ENCODE results near the gene WDR47.

Gene WDR47

DNA sequence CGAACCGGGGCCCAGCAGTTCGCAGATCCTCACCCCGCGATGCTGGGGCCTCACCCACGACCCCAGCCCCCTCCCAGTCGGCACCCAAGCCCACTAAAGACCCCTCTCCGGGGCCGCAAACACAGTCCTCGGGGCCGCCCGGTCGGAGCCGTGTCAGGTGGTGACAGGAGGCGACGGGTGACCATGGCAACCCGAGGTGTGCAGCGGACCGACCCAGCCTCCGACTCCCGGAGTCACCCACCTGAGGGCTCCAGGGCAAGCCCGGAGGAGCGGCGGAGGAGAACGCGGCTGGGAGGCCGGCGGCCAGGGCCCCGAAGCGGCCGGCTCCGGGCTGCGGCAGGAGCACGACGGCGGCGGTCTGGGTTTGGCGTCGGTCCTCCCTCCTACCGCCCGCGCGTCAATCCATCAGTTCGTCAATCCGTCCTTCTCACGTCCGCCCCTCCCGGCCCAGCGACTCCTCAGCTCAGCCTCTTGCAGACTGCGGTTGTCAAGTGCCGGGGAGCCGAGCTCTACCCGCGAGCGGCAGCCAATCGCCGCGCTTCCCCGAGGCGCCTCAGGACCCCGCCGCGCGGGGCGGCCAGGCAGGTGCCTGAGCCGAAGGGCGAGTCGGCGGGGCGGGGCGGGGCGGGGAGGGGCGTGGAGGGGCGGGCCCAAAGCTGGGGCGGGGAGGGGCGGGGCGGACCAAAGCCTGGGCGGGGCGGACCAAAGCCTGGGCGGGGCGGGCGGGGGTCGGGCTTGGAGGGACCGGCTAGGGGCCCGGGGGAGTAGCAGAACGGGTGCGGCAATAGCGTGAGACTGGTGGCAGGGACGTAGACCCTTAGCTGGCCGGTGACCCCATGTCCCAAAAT, at the start of gene WDR47:
Gene WDR47 (minus strand): TSS at position 482 of the 848 bp plus-strand sequence. CDS start 18,590 bp downstream, outside the sequence.
- H3K4me3 ChIP-seq (ENCODE audit: low read depth, low read length), result peak within 1 kb of the TSS; percentile 95
- peak; percentile 89 for DNase-seq (ENCODE audit: low read depth)

DNA sequence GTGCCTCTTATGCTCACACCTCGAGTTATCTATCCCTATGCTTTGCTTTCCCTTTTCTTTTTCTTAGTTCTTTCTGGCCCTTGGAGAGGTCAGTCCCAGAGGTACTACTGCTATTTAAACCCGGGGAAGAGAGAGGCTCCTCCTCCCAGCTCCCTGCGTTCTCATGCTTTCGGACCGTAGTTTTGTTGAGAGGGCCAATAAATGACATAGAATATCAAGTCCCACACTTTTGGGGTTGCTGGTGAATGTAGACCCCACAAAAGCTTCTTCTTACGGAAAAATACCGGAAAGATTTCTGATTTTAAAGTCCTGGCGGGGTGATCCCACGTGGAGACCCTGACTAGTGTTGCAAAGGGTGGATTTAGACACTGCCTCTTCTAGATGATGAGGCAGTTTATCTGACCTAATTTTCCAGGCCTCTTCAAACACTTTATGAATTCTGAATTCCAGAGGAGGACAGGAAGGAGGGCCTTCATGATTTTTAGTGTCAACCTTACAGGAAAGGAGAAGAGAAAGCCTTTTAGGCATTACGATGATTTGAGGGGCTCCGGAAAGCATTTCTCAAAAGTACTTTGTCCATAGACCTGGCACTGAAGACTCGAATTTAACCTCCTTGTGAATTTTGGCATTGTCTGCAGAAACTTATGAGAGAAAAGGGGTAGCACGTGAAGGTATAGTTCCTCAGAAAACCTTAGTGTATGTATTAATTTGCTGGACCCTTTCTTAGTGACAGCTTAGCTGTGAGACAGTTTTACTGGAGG, 49.4 kb upstream of the WDR47 start:
- H3K4me3 ChIP-seq (ENCODE audit: low read depth, low read length), result peak overlapping the region; percentile 78
- DNase-seq (ENCODE audit: low read depth), result no peak

DNA sequence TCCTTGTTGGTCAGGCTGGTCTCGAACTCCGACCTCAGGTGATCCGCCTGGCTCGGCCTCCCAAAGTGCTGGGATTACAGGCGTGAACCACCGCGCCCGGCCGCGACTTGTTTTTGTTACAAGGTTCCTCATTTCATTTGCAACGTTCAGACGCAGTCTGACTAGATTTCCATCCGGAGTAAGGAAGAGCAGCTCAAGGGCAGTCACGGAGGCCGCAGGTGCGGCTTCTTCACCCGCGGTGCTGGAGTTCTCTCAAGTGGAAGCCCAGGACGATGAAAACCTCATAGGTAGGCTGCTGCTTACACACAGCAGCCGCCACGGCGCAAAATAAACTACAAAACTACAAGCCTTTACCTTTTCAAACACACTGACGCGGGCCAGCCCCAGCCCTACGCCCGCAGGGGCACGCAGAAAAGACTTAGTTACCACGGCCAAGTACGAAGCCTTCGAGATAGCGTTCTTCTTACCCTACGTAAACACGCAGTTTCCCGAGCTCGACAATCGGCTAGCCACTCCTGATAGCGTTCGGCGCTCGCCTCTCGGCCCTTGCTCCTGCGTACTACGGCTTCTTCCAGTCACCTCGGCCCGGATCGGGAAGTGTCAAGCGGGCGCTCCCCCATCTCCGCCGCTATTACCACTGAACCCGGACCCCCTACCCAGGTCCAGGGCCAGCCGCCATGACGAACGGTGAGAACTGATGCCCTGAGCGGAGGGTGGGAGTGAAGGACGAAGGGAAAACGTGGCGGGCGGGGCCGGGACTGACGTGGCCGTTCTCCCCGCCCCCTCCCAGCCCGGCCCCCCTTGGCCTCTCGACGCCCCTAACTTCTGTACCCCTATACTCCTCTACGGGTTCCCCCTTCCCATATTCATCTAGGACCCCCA, 48.5 kb upstream of the WDR47 start, which contains the start of gene TMEM167B:
Gene TMEM167B (plus strand): TSS at position 569 of the 882 bp plus-strand sequence. CDS start 109 bp downstream, at position 678.
- DNase-seq (ENCODE audit: low read depth), result peak; percentile 87
- H3K4me3 ChIP-seq (ENCODE audit: low read depth, low read length), result peak within 1 kb of the TSS; percentile 78

DNA sequence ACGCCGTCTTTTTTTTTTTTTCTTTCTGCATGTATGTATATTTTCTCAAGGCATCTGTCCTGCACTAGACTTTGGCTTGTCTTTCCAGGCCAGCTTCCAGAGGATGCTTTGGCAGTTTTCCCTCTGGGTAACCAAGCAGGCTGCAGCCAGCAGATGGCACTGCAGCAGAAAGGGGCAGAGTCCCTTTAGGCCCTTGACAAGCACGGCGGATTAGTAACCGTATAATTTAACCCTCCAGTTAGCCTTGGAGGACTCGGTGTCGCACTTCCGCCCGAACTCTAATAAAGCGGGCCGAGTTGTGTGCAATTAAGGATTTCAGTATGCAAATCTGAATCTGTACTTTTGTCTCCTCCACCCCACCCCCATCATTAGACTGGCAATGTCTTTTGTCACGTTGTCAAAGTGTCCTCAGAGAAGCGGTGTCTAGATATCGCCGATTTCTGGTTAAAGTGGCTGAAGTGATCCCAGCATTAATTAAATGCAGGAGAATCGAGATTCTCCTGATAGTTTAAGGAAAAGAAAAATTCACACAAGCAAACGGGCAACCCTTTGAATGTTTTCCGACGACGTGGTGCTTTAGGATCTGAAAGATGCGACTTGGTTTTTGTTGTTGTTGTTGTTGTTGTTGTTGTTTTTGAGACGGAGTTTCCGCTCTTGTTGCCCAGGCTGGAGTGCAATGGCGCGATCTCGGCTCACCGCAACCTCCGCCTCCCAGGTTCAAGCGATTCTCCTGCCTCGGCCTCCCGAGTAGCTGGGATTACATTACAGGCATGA, 47.5 kb upstream of the WDR47 start:
- H3K4me3 ChIP-seq (ENCODE audit: low read depth, low read length), result peak overlapping the region; percentile 78
- no peak for DNase-seq (ENCODE audit: low read depth)

DNA sequence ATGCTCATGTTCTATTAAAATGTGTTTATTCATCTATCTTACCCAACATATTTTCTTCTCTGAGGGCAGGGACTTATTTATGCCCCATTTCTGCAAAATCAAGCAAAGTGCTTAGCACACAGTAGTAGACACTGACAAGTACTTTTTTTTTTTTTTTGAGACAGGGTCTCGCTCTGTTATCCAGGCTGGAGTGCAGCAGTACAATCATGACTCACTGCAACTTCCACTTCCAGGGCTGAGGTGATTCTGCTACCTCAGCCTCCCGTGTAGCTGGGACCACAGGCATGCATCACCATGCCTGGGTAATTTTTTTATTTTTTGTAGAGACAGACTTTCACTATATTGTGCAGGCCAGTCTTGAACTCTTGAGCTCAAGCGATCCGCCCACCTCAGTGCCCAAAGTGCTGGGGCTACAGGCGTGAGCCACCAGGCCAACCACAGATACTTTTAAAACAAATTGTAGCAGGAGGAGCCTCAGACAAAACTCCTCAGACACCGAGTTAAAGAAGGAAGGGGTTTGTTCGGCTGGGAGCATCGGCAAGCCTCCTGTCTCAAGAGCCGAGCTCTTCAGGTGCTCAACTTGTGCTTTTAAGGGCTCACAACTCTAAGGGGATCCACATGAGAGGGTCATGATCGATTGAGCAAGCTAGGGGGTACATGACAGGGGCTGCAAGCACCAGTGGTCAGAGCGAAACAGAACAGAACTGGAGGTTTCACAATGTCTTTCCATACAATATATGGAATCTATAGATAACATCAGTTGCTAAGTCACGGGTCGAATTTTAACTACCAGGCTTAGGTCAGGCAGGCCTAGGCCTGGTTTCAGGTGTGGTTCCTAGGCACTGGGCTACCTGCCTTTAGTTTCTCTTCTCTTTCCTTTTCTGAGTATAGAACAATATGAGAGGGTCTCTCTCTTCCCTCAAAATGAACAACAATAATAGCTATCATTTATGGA, 42.9 kb upstream of the WDR47 start:
- no peak overlapping the region for H3K4me3 ChIP-seq (ENCODE audit: low read depth, low read length)
- DNase-seq (ENCODE audit: low read depth), result no peak

DNA sequence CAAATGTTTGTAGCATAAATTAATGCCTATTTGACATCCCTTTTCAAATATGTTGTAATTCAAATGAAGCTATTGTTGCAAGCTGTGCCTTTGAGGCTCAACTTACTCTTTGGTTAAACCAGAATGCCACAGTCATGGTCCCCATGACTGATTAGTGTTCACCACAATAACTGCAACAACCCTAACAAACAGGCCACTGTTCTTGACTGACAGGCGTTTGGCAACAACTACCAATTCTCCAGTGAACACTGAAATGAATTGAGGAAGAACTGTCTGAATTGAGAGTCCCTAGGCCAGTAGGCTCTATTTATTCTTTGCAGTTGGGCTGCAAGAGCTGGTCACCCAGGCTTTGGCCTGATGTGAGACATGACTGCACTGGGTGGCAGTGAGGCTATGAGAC, 42.0 kb upstream of the WDR47 start:
- H3K4me3 ChIP-seq (ENCODE audit: low read depth, low read length), result no peak overlapping the region
- DNase-seq (ENCODE audit: low read depth), result no peak

DNA sequence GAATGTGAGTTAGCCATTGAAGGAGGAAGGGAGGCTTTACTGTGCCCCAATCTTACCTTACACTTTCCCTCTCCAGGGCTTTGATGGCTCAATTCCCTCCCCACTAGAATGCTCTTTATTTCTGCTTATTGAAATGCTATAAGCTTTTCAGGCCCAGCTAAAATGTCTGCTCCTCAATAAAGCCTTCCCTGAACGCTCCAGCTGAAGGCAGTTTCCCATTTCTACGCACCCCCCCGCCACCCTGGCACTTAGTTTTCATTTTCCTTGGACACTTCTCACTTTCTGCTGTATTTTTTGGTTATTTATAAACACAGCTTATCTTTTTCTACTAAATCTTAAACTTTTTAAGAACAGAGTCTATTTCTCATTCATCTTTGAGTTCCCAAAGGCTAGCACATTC, 41.6 kb upstream of the WDR47 start:
- DNase-seq (ENCODE audit: low read depth), result no peak
- no peak overlapping the region for H3K4me3 ChIP-seq (ENCODE audit: low read depth, low read length)

DNA sequence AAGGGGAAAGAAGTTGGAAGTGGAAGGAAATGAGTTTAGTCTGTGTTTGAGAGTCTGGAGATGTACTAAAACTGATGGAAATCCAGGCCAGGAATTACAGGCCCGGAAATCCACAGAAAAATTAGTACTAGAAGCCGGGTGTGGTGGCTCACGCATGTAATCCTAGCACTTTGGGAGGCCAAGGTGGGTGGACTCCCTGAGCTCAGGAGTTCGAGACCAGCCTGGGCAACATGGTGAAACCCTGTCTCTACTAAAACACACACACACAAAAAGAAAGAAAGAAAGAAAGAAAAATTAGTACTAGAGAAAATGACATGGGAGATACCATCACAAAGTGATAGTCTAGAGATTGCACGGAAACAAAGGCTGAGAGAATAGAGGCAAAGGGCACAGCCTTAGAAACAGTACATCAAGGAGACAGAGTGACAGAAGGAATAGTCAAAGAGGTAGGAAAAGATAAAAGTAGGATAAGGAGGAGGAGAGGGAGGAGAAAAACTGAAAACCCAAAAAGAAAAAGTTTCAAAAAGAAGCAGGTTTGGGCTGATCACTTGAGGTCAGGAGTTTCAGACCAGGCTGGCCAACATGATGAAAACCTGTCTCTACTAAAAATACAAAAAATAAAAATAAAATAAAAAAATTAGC, 38.7 kb upstream of the WDR47 start:
- no peak for DNase-seq (ENCODE audit: low read depth)
- H3K4me3 ChIP-seq (ENCODE audit: low read depth, low read length), result no peak overlapping the region

DNA sequence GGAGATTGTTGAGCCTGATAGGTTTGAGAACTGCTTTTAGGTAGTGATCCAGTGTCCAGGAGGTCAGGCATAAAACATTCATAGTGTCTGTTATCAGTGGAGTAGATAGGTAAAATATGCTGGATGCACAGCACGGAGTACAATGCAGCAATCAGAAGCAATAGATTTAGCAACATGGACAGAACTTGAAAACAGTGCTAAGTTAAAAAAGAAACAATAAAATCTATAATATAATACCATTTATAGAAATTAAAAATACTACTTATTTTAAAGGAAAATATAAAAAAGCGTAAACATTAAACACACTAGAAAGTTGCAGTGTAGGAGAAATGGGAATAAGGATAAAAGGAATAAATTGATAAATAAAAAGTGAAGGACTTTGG, 37.3 kb upstream of the WDR47 start:
- DNase-seq (ENCODE audit: low read depth), result no peak
- H3K4me3 ChIP-seq (ENCODE audit: low read depth, low read length), result no peak overlapping the region

DNA sequence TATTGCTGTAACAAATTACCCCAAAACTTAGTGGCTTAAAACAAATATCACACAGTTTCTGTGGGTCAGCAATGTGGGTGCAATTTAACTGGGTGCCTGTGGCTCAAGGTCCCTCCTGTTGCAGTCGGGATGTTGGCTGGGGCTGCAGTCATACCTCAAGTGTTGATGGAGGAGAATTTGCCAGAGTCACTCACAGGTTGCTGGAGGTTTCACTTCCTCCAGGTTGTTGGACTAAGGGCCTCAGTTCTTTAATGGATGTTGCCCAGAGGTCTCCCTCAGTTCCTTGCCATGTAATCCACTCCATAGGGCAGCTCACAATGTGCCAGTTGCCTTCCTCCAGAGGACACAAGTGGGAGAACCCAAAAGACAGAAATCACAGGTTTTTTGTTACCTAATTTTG, 36.4 kb upstream of the WDR47 start:
- H3K4me3 ChIP-seq (ENCODE audit: low read depth, low read length), result no peak overlapping the region
- no peak for DNase-seq (ENCODE audit: low read depth)

DNA sequence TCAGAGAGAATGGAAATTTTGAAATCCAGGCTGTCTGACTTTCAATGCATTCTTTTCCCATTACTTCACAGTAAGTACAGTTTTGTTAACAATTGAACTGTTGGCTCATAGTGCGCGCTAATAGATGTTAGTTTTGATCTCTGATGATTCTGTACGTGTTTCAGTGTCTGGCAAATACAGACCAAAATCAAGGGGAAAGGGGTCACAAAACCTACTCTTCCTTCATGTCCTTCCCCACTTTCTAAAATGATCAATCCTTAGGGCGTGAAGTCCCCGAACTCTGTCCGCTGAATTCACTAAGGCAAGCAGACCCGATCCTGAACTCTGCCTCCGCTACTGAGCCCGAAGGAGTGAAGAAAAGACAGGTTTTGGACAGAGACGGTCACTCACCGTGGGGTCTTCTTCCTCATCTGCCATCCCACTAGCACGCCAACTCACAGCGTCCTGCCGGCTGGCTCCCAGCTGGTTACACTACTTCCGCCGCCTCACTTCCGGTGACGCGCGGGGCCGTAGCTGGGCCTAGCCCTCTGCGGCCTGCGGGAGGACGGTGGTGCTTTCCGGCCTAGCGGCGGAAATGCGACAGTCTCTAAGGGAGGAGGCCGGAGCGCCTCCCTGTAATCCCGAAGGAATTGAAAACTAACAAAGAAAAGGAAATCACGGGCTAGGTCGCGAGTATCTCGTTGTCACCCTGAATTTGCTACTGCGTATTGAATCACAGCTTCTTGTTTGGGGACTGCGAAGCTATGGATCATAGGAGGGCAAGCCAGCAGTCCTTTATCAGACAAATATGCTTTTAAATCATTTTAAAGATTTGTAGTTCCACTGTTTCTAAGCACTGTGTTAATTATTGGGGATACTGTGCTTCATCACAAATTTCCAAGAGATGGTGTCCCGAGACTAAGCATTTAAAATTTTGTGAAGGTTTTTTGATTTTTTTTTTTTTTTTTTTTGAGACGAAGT, 33.9 kb upstream of the WDR47 start, which contains the start of gene TAF13:
Gene TAF13 (minus strand): TSS at position 473 of the 960 bp plus-strand sequence. CDS start 56 bp downstream, at position 417.
- peak within 1 kb of the TSS; percentile 93 for H3K4me3 ChIP-seq (ENCODE audit: low read depth, low read length)
- peak; percentile 85 for DNase-seq (ENCODE audit: low read depth)

DNA sequence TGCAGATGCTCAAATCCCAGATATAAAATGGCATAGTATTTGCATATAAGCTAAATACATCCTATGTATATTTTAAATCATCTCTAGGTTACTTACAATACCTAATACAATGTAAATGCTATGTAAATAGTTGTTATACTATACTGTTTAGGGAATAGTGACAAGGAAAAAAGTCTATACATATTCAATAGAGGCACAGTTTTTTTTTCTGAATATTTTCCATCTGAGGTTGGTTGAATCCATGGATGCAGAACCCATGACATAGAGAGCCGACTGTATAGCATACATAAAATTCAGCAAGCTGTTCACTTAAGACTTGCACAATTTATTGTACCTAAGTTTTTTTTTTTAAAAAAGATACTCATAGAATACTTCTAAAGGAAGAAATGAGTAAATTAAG, 27.4 kb upstream of the WDR47 start:
- no peak for DNase-seq (ENCODE audit: low read depth)
- H3K4me3 ChIP-seq (ENCODE audit: low read depth, low read length), result no peak overlapping the region

DNA sequence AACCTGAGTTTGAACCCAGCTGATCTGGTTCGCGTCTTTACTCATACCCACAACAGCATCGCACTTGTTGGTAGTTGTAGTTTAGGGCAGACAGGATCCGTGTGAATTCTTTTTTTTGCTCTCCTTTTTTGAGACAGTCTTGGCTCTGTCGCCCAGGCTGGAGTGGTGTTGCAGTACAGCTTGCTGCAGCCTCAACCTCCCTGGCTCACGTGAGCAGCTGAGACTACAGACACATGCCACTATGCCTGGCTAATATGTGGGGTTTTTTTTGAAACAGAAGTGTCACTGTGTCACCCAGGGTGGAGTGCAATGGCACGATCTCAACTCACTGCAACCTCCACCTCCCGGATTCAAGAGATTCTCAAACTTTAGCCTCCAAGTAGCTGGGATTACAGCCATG, 26.0 kb upstream of the WDR47 start:
- no peak for DNase-seq (ENCODE audit: low read depth)
- H3K4me3 ChIP-seq (ENCODE audit: low read depth, low read length), result no peak overlapping the region

DNA sequence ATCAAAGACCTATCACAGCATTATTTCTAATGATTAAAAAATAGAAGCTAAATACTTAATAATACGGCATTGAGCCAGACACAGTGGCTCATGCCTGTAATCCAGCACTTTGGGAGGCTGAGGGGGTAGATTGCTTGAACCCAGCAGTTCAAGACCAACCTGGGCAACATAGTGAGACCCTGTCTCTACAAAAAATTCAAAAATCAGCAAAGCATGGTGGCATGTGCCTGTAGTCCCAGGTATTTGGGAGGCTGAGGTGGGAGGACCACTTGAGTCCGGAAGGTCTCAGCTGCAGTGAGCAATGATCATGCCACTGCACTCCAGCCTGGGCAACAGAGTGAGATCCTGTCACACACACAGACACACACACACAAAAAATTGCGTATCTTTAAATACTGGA, 23.2 kb upstream of the WDR47 start:
- DNase-seq (ENCODE audit: low read depth), result no peak
- H3K4me3 ChIP-seq (ENCODE audit: low read depth, low read length), result no peak overlapping the region

DNA sequence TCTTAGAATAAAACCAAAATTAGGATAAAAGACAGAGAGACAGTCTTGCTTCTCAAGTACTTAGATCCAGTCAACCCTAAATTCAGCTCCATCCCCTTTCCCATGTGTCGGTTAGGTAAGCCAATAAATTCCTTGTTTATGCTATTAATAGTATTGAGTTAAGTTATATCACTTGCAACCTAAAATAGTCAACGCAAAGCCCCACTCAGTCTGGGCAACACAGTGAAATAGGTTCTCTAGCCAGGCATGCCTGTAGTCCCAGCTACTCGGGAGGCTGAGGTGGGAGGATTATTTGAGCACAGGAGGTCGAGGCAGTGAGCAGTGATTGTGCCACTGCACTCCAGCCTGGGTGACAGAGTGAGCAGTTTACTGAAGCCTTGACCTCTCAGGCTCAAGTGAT, 19.3 kb upstream of the WDR47 start:
- no peak overlapping the region for H3K4me3 ChIP-seq (ENCODE audit: low read depth, low read length)
- DNase-seq (ENCODE audit: low read depth), result no peak

DNA sequence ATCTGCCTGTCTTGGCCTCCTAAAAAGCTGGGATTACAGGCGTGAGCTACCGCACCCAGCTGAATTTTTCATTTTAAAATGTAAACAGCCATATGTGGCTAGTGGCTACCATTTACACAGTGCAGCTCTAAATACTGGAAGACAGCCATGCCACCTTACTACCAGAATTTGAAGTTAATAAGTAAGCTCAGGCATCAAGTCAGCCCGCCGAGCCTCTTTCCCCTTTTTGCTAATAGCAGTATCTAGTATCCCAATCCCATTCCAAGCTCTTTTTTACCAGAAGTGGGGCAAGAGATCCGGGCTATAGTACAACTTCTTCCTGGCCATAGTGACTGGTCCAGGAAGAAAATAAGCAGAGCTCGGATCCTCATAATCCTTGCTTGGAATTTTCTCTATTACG, 18.8 kb upstream of the WDR47 start:
- no peak for DNase-seq (ENCODE audit: low read depth)
- no peak overlapping the region for H3K4me3 ChIP-seq (ENCODE audit: low read depth, low read length)
